Gastroesophageal sphincter (tissue), 4 donors: ENCODE results near the gene DSG1. TPM values are rescaled to one million over a fixed set of nuclear protein-coding genes. Genes with fewer than 3 reads are reported as not detected.
"Not testable (repeated sequence)": the region's sequence is repeated elsewhere in the genome, so short reads cannot be mapped to it uniquely, and the experiment has no call there.

ENCODE experiments used
- ATAC-seq: fragments of 150-250 bp; one replicate; pipeline ENCODE4 v1.9.1; 2016; ENCODE audit warnings: mild to moderate bottlenecking, moderate library complexity
- H3K27ac ChIP-seq, 4 donors: fragments of 200-600 bp; sonication (generic) in 3 of 4; 1 replicate in 3 of 4; 2 replicates in 1 of 4; pipeline ENCODE4 v1.5.1; 2016 to 2019
- H3K27me3 ChIP-seq: fragments of 200-600 bp; sonication (generic); one replicate; pipeline ENCODE4 v1.5.1; 2019
- H3K36me3 ChIP-seq, 2 donors: fragments of 200-600 bp; sonication (generic); one replicate each; pipeline ENCODE4 v1.5.1; 2019; ENCODE audit warnings: control low read depth in 1 of 2
- H3K4me1 ChIP-seq, 3 donors: fragments of 200-600 bp; sonication (generic); 1 replicate in 2 of 3; 2 replicates in 1 of 3; pipeline ENCODE4 v1.5.1; 2016 to 2019; ENCODE audit warnings: control low read depth in 2 of 3
- H3K4me3 ChIP-seq, 2 donors: fragments of 200-600 bp; sonication (generic); one replicate each; pipeline ENCODE4 v1.5.1; 2019; ENCODE audit warnings: mild to moderate bottlenecking in 1 of 2, moderate library complexity in 1 of 2
- H3K9me3 ChIP-seq, 3 donors: fragments of 200-600 bp; sonication (generic); one replicate each; pipeline ENCODE4 v1.5.1; 2017 to 2019; ENCODE audit warnings: control low read depth in 2 of 3
- CTCF ChIP-seq, 4 experiments: fragments of 200-600 bp in 2 of 4; fragments of 450-650 bp in 2 of 4; sonication (generic) in 1 of 4; IDR thresholded peaks; one replicate each; pipeline ENCODE4 v1.5.1; 2017 to 2019; ENCODE audit warnings: antibody characterized with exemption in 4 of 4, mild to moderate bottlenecking in 2 of 4, moderate library complexity in 2 of 4
- EP300 ChIP-seq: sonication (generic); formaldehyde crosslinking; IDR thresholded peaks from one replicate; pipeline ENCODE4 v1.6.1; 2017; ENCODE audit warnings: antibody characterized with exemption, mild to moderate bottlenecking
- POLR2A ChIP-seq, 2 donors: fragments of 450-650 bp; IDR thresholded peaks; one replicate each; pipeline ENCODE4 v1.6.1; 2017; ENCODE audit warnings: antibody characterized with exemption in 2 of 2, mild to moderate bottlenecking in 2 of 2, moderate library complexity in 1 of 2
- POLR2AphosphoS5 ChIP-seq: sonication (generic); formaldehyde crosslinking; IDR thresholded peaks from one replicate; pipeline ENCODE4 v1.6.1; 2017; ENCODE audit warnings: antibody characterized with exemption
- WGBS, 2 donors: methylation state at CpG; one replicate each; pipeline ENCODE4 v1.1.5; 2018; ENCODE audit warnings: low coverage in 1 of 2; 5-methylcytosine and 5-hydroxymethylcytosine counted together
- total RNA-seq, 4 donors: library from RNA; depleted of rRNA; stranded (reverse); fragments of >200 nt; gene quantifications; one replicate each; pipeline ENCODE4 v1.1.0, GENCODE V29; 2016

The DSG1 gene
- total RNA-seq, 4 donors from 2014 or later, result 0.20 to 0.31 TPM; not detected in 2

GRCh38 chr18:31329787-31330438 is 12.0 kb downstream of the DSG1 start:
- no peak for ATAC-seq
- no peaks in the 10 kb centered on the region for H3K4me1 ChIP-seq
- whole genome bisulfite sequencing, 2 donors, result 52 to 68% methylated on average over 6 to 7 of the region's 7 CpGs
- TF ChIP-seq CTCF (IDR thresholded peaks at IDR 0.05) (no peak), POLR2A (IDR thresholded peaks at IDR 0.05) (no peak), EP300 (no peak)
- H3K4me3 ChIP-seq, result no peak overlapping the region
- H3K9me3 ChIP-seq, result no peaks in the 10 kb centered on the region
- no peak overlapping the region for H3K27ac ChIP-seq
- H3K36me3 ChIP-seq, result no peaks in the 10 kb centered on the region
- H3K27me3 ChIP-seq, result no peaks in the 10 kb centered on the region

- no peak overlapping the region for H3K27ac ChIP-seq
- WGBS, 2 donors, result 87 to 89% methylated on average over 3 to 4 of the region's 4 CpGs
- TF ChIP-seq POLR2A (IDR thresholded peaks at IDR 0.05) (no peak), CTCF (IDR thresholded peaks at IDR 0.05) (no peak), EP300 (no peak), POLR2AphosphoS5 (no peak)
- no peaks in the 10 kb centered on the region for H3K36me3 ChIP-seq
- no peaks in the 10 kb centered on the region for H3K27me3 ChIP-seq
- H3K4me3 ChIP-seq, result no peak overlapping the region
- H3K4me1 ChIP-seq, result no peaks in the 10 kb centered on the region
- peaks cover 0 to 4% (median 0%) of the 10 kb centered on the region in 3 donors for H3K9me3 ChIP-seq
- no peak for ATAC-seq
Observed at GRCh38 chr18:31343454-31343853, 25.5 kb downstream of the DSG1 start.

- H3K4me3 ChIP-seq, H3K36me3 ChIP-seq, H3K27me3 ChIP-seq, H3K9me3 ChIP-seq, H3K27ac ChIP-seq, ATAC-seq, H3K4me1 ChIP-seq: not testable (repeated sequence)
- WGBS, 2 donors, result no CpG with 5 or more reads among the region's 17 CpGs
Observed at GRCh38 chr18:31353336-31353735, 35.4 kb downstream of the DSG1 start.

- peak; percentile 36 for ATAC-seq
- no peak for TF ChIP-seq CTCF (IDR thresholded peaks at IDR 0.05)
- TF ChIP-seq POLR2AphosphoS5, result no peak
- TF ChIP-seq EP300, result no peak
- TF ChIP-seq POLR2A (IDR thresholded peaks at IDR 0.05), result no peak
- H3K9me3 ChIP-seq, result no peaks in the 10 kb centered on the region
- H3K4me1 ChIP-seq, result no peaks in the 10 kb centered on the region
- WGBS, 2 donors, result 92% methylated on average over 4 of the region's 8 CpGs; no CpG with 5 or more reads in 1 of the 2 donors
- H3K27me3 ChIP-seq, result no peaks in the 10 kb centered on the region
- no peak overlapping the region for H3K4me3 ChIP-seq
- no peaks in the 10 kb centered on the region for H3K36me3 ChIP-seq
- H3K27ac ChIP-seq, result no peak overlapping the region
Observed at GRCh38 chr18:31354990-31355389, 37.0 kb downstream of the DSG1 start.

GRCh38 chr18:31356025-31356424 is 38.1 kb downstream of the DSG1 start:
- H3K4me3 ChIP-seq, result no peak overlapping the region
- WGBS, 2 donors, result 68 to 75% methylated on average over 5 of the region's 5 CpGs
- TF ChIP-seq POLR2A (IDR thresholded peaks at IDR 0.05) (no peak), POLR2AphosphoS5 (no peak), CTCF (IDR thresholded peaks at IDR 0.05) (no peak), EP300 (no peak)

More at GRCh38 chr18:31356025-31356424, 38.1 kb downstream of the DSG1 start:
- Histone ChIP-seq H3K27ac (no peak overlapping the region), H3K9me3 (no peaks in the 10 kb centered on the region), H3K27me3 (no peaks in the 10 kb centered on the region), H3K4me1 (no peaks in the 10 kb centered on the region), H3K36me3 (no peaks in the 10 kb centered on the region)
- ATAC-seq, result no peak
